ENCODE results near the gene NUP98. TPM values are rescaled to one million over a fixed set of nuclear protein-coding genes. Genes with fewer than 3 reads are reported as not detected.

Gene NUP98
- total RNA-seq, 2 experiments from 2014 or later, result 102 to 115 TPM

GRCh38 chr11:3674189-3674588, 123.2 kb downstream of the NUP98 start:
- ChIA-PET POLR2A (interaction anchor here (0.6 to 1.1 kb wide), 3 partner anchors 9 to 145 kb away, joined by 3 to 5 read pairs (median 3); no protein-coding TSS in a partner anchor), CTCF (ENCODE audit: unreplicated experiment) (interaction anchor here (0.6 kb wide), 1 partner anchor 7 kb away, joined by 4 read pairs; no protein-coding TSS in a partner anchor)
- TF ChIP-seq EZH2phosphoT487 (IDR thresholded peaks at IDR 0.05; ENCODE audit: borderline replicate concordance, low read depth, low read length) (no peak), CTCF (conservative IDR thresholded peaks at IDR 0.05; ENCODE audit: low read length) (no peak)
- Histone ChIP-seq H3K79me2 (ENCODE audit: insufficient read depth, low read depth, low read length) (no peaks in the 10 kb centered on the region), H4K20me1 (ENCODE audit: insufficient read depth, low read length) (no peaks in the 10 kb centered on the region), H3K4me2 (ENCODE audit: low read length) (no peak overlapping the region), H3K27ac (ENCODE audit: low read depth, low read length, poor library complexity, severe bottlenecking) (no peak overlapping the region), H3K9me2 (ENCODE audit: insufficient read depth, low read length) (no peaks in the 10 kb centered on the region), H3K9me3 (ENCODE audit: low read length) (no peaks in the 10 kb centered on the region), H3K4me3 (ENCODE audit: low read depth, low read length, poor library complexity, severe bottlenecking) (no peak overlapping the region), H2AFZ (ENCODE audit: low read length) (no peak overlapping the region), H3K4me1 (ENCODE audit: insufficient read depth, low read length, poor library complexity, severe bottlenecking) (no peaks in the 10 kb centered on the region), H3K36me3 (ENCODE audit: insufficient read depth, low read length) (peaks cover 92% of the 10 kb centered on the region)
- DNase-seq (ENCODE audit: low spot score), result no peak
- intact Hi-C loops (cut with micrococcal nuclease; ENCODE audit: unreplicated experiment), result no loop called here
- BruUV-seq (replicated peaks), result no TSS peak

DNA sequence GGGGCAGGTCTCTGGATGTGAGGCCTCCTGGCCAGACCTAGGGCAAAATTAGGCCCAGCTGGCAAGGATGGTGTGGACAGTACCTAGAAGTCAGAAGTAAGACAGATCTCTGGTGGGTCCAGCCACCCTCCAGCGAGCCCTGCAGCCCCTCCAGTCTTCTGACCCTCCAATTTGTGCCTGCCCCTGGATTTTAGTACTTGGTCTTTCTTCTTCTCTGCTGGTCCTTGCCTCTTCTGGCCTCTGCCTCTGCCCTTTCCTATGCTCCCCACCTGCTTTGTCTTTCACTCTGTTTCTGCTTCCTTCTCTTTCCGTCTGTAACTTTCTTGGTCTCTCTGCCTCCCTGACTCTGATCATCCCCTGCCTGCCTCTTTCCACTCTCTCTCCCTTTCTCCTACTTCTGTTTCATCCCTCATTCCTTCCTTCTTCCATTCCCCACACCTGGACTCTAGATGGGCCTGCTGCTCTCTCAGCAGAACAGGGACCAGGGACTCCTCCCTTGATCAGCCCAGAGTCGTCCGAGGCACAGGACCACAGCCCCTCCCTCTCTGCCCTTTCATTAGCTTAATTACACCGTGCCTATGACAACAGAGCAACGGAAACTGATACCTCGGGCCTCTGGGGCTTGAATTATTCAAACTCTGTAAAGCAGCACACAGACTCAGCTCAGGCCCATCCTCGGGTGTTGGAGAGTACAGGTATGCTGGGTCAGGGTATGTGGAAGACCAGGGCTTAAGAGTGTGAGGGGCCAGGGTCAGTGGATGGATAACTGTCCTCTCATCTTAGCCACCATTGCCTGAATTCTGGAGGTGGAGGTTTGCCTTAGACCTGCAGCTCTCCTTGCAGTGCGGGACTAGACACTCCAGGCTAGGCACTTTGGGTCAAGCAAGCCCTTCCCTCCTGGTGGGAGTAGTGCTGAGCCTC, 125.8 kb downstream of the NUP98 start, which contains the start of gene CHRNA10:
Gene CHRNA10, minus strand, starts transcription at position 51 of the 921 bp plus-strand sequence. CDS start 72 bp downstream, outside the sequence.
- Histone ChIP-seq H3K36me3 (ENCODE audit: insufficient read depth, low read length) (peaks cover 69% of the 10 kb centered on the region), H3K4me2 (ENCODE audit: low read length) (no peak within 1 kb of the TSS), H3K79me2 (ENCODE audit: insufficient read depth, low read depth, low read length) (no peaks in the 10 kb centered on the region), H3K27ac (ENCODE audit: low read depth, low read length, poor library complexity, severe bottlenecking) (no peak within 1 kb of the TSS), H3K4me3 (ENCODE audit: low read depth, low read length, poor library complexity, severe bottlenecking) (no peak within 1 kb of the TSS), H3K9me2 (ENCODE audit: insufficient read depth, low read length) (no peaks in the 10 kb centered on the region), H2AFZ (ENCODE audit: low read length) (no peak within 1 kb of the TSS), H3K9me3 (ENCODE audit: low read length) (no peaks in the 10 kb centered on the region), H4K20me1 (ENCODE audit: insufficient read depth, low read length) (no peaks in the 10 kb centered on the region), H3K4me1 (ENCODE audit: insufficient read depth, low read length, poor library complexity, severe bottlenecking) (no peaks in the 10 kb centered on the region)
- ChIA-PET CTCF (ENCODE audit: unreplicated experiment) (no interaction called here), POLR2A (no interaction called here)
- intact Hi-C loops (cut with micrococcal nuclease; ENCODE audit: unreplicated experiment), result no loop called here
- BruUV-seq (replicated peaks), result no TSS peak
- TF ChIP-seq CTCF (conservative IDR thresholded peaks at IDR 0.05; ENCODE audit: low read length) (no peak), EZH2phosphoT487 (IDR thresholded peaks at IDR 0.05; ENCODE audit: borderline replicate concordance, low read depth, low read length) (no peak)
- no peak for DNase-seq (ENCODE audit: low spot score)

DNA sequence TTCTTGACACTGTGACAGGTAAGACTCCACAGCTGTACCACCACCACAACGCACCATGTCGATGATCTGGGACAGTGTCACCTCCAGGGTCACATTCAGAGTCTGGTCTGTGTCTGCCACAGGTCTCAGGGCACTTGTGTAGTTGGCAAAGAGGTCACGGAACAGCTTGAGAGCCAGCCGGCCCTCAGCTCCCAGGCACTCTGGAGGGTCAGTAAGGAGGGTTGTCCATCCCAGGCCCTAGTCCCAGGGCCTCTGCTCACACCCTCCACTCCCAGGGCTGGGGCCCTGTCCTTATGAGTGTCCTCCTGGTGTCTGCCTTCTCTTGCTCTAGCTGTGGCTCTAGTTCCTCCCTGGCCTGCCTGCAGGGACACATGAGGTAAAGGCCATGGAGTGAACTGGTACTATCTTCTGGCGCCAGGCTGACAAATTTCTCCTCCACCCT, 127.6 kb downstream of the NUP98 start:
- Histone ChIP-seq H3K4me2 (ENCODE audit: low read length) (no peak overlapping the region), H3K4me1 (ENCODE audit: insufficient read depth, low read length, poor library complexity, severe bottlenecking) (no peaks in the 10 kb centered on the region), H4K20me1 (ENCODE audit: insufficient read depth, low read length) (no peaks in the 10 kb centered on the region), H3K79me2 (ENCODE audit: insufficient read depth, low read depth, low read length) (no peaks in the 10 kb centered on the region), H3K4me3 (ENCODE audit: low read depth, low read length, poor library complexity, severe bottlenecking) (no peak overlapping the region), H3K9me2 (ENCODE audit: insufficient read depth, low read length) (no peaks in the 10 kb centered on the region), H3K36me3 (ENCODE audit: insufficient read depth, low read length) (peaks cover 62% of the 10 kb centered on the region), H3K27ac (ENCODE audit: low read depth, low read length, poor library complexity, severe bottlenecking) (no peak overlapping the region), H3K9me3 (ENCODE audit: low read length) (no peaks in the 10 kb centered on the region), H2AFZ (ENCODE audit: low read length) (no peak overlapping the region)
- no peak for TF ChIP-seq EZH2phosphoT487 (IDR thresholded peaks at IDR 0.05; ENCODE audit: borderline replicate concordance, low read depth, low read length)
- no peak for TF ChIP-seq CTCF (conservative IDR thresholded peaks at IDR 0.05; ENCODE audit: low read length)
- intact Hi-C loops (cut with micrococcal nuclease; ENCODE audit: unreplicated experiment), result no loop called here
- no peak for DNase-seq (ENCODE audit: low spot score)
- BruUV-seq (replicated peaks), result no TSS peak
- ChIA-PET POLR2A (no interaction called here), CTCF (ENCODE audit: unreplicated experiment) (no interaction called here)

Data from OCI-LY7 (cell line).